GM12878 (cell line): Measurements from ENCODE around the gene RPE65. TPM values are rescaled to one million over a fixed set of nuclear protein-coding genes. Genes with fewer than 3 reads are reported as not detected.
A peak's percentile ranks its signal among the peaks of the same experiment; 100 is the strongest.

ENCODE experiments used
- ATF2 ChIP-seq: IDR thresholded peaks from 2 replicates; pipeline ENCODE4 v1.6.1; 2012; ENCODE audit warnings: low read length, inconsistent platforms
- ETV6 ChIP-seq, 2 experiments: fragments of 450-650 bp in 1 of 2; IDR thresholded peaks in 1 of 2; conservative IDR thresholded peaks in 1 of 2; 2 replicates each; pipeline ENCODE4 v1.6.1; 2014; ENCODE audit warnings: antibody characterized with exemption in 1 of 2, borderline replicate concordance in 1 of 2, low read depth in 1 of 2, mild to moderate bottlenecking in 1 of 2, moderate library complexity in 1 of 2
- FOS ChIP-seq: IDR thresholded peaks from 3 replicates; pipeline ENCODE4 v1.6.1; 2011; ENCODE audit warnings: borderline replicate concordance; ENCODE audit not compliant: insufficient read length; ENCODE audit errors: extremely low read depth
- HCFC1 ChIP-seq: fragments of 150-350 bp; IDR thresholded peaks from 2 replicates; pipeline ENCODE4 v1.6.1; 2014; ENCODE audit warnings: low read length
- IKZF1 ChIP-seq: fragments of 450-650 bp; conservative IDR thresholded peaks from 2 replicates; pipeline ENCODE4 v1.6.1; 2017; ENCODE audit warnings: antibody characterized with exemption, mild to moderate bottlenecking
- IKZF2 ChIP-seq, 2 experiments: fragments of 450-650 bp; IDR thresholded peaks; 2 replicates each; pipeline ENCODE4 v1.6.1; 2017; ENCODE audit warnings: mild to moderate bottlenecking in 2 of 2, moderate library complexity in 2 of 2
- POLR2A ChIP-seq: IDR thresholded peaks from 2 replicates; pipeline ENCODE4 v1.6.1; 2011; ENCODE audit warnings: low read depth, mild to moderate bottlenecking, low read length
- TCF12 ChIP-seq: IDR thresholded peaks from 2 replicates; pipeline ENCODE4 v1.6.1; 2011; ENCODE audit warnings: low read depth, mild to moderate bottlenecking, low read length
- USF1 ChIP-seq: IDR thresholded peaks from 2 replicates; pipeline ENCODE4 v1.6.1; 2011; ENCODE audit warnings: borderline replicate concordance, low read depth, mild to moderate bottlenecking, moderate library complexity, mixed read lengths, low read length; ENCODE audit not compliant: insufficient read depth; ENCODE audit errors: extremely low read length
- polyA plus RNA-seq, 11 experiments: library from polyadenylated mRNA; depleted of rRNA in 4 of 11; unstranded in 6 of 11; stranded (reverse) in 5 of 11; fragments of >200 nt; fragmentation: Nextera tagmentation in 4 of 11; fragmentation: Illumina TruSeq in 1 of 11; extraction: Ambion mirVana in 4 of 11; extraction: Trizol in 1 of 11; gene quantifications; 1 replicate in 1 of 11; 2 replicates in 10 of 11; pipeline versions ENCODE4 v1.2.1 to v1.2.3, GENCODE V29; 2011 to 2016; ENCODE audit warnings: inconsistent platforms in 2 of 11, missing spikeins in 2 of 11, low read depth in 1 of 11
- total RNA-seq, 4 experiments: library from RNA; depleted of rRNA in 3 of 4; stranded (reverse); fragments of >200 nt in 3 of 4; fragmentation: Illumina TruSeq in 1 of 4; extraction: Trizol in 1 of 4; gene quantifications; 2 replicates each; pipeline versions ENCODE4 v1.2.1 to v1.2.3, GENCODE V29; 2013 to 2021

The RPE65 gene
- total and polyA plus RNA-seq, 10 of the 15 experiments (the other 5 are each of a cell fraction or from before 2014, with no cell fraction given): not detected

DNA sequence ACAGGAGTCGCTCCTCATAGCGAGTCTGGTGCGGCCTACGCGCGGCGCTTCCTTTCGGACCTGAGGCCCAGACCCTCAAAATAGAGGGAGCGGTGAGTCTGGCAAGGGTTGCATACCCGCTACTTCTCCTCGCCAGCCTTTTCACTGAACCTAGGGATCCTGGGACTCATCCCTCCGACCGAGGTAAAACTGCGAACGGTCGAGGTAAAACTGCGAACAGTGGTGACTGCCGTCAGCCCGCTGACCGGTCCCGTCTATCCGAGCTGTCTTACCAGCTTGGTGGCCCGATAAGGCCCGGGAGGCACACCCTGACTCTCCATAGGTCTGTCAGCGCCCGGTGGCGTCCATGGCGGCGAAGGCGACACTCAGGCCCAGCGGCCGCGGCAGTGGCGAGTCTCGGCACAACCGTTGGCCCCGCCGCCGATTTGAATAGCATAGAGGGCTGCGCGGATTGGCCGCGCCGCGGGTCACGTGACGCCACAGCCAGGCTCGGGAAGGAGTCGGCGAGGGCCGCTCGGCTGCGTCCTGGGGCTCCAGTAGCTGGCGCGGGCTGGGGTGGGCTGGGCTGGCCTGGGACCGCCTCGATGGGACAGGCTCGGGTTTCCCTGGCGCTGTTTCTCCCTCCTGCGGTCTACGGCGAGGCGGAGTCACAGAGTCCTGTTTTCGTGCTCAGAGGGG, 47.1 kb upstream of the RPE65 start, which contains the start of gene DEPDC1 (continued):
- TF ChIP-seq USF1: peak; percentile 97
- TF ChIP-seq ETV6 (conservative IDR thresholded peaks at IDR 0.05 in 1 of 2, IDR thresholded peaks at IDR 0.05 in 1 of 2; ENCODE audit: borderline replicate concordance in 1 of 2, low read depth in 1 of 2): no peak
- TF ChIP-seq IKZF2 (IDR thresholded peaks at IDR 0.05): no peak
- TF ChIP-seq FOS: peak; percentile 14
- TF ChIP-seq POLR2A: peak; percentile 83
- 0 out of 2 replicates have a peak, but pooled peaks have one; percentile 9 for TF ChIP-seq HCFC1
- TF ChIP-seq TCF12: no peak
- peak; percentile 75 for TF ChIP-seq IKZF1
- TF ChIP-seq ATF2: no peak
